ENCODE measurements around the gene AGPAT3. TPM values are rescaled to one million over a fixed set of nuclear protein-coding genes. Genes with fewer than 3 reads are reported as not detected.

Gene AGPAT3
- total RNA-seq, 2 donors from 2014 or later, result 21.2 to 109 TPM

GRCh38 chr21:44021064-44021463 is 156.0 kb downstream of the AGPAT3 start:
- H3K27ac Mint-ChIP-seq, result peak overlapping the region in 1 of 2 donors; percentile 31
- DNase-seq (ENCODE audit: low spot score in 2 of 2) (no peak), ATAC-seq (no peak)
- H3K36me3 Mint-ChIP-seq, result peaks cover 0 to 6% of the 10 kb centered on the region in 2 donors
- no peaks in the 10 kb centered on the region for H3K9me3 Mint-ChIP-seq

GRCh38 chr21:44024257-44024656 is 159.2 kb downstream of the AGPAT3 start:
- peaks cover 0 to 8% of the 10 kb centered on the region in 2 donors for H3K9me3 Mint-ChIP-seq

GRCh38 chr21:44024887-44025353 is 159.9 kb downstream of the AGPAT3 start:
- H3K9me3 Mint-ChIP-seq, result peaks cover 0 to 8% of the 10 kb centered on the region in 2 donors
- ATAC-seq, result peak in 1 of 2 donors; percentile 3
- peak overlapping the region; percentile 69 to 82 for H3K27ac Mint-ChIP-seq
- H3K36me3 Mint-ChIP-seq, result peaks cover 0 to 11% of the 10 kb centered on the region in 2 donors
- no peak for DNase-seq (ENCODE audit: low spot score in 2 of 2)

More at GRCh38 chr21:44024257-44024656, 159.2 kb downstream of the AGPAT3 start:
- Mint-ChIP-seq H3K27ac (peak overlapping the region in 1 of 2 donors; percentile 58), H3K36me3 (peaks cover 0 to 11% of the 10 kb centered on the region in 2 donors)
- ATAC-seq (peak; percentile 30 to 49), DNase-seq (ENCODE audit: low spot score in 2 of 2) (no peak)

- Mint-ChIP-seq H3K9me3 (peaks cover 0 to 8% of the 10 kb centered on the region in 2 donors), H3K27ac (peak overlapping the region in 1 of 2 donors; percentile 33), H3K36me3 (peaks cover 0 to 11% of the 10 kb centered on the region in 2 donors)
- DNase-seq (ENCODE audit: low spot score in 2 of 2) (no peak), ATAC-seq (no peak)
Observed at GRCh38 chr21:44027607-44028286, 162.7 kb downstream of the AGPAT3 start.

GRCh38 chr21:44028287-44028659 is 163.2 kb downstream of the AGPAT3 start:
- peak overlapping the region in 1 of 2 donors; percentile 33 for H3K27ac Mint-ChIP-seq
- no peak for ATAC-seq
- H3K36me3 Mint-ChIP-seq, result peaks cover 0 to 11% of the 10 kb centered on the region in 2 donors
- peaks cover 0 to 8% of the 10 kb centered on the region in 2 donors for H3K9me3 Mint-ChIP-seq
- no peak for DNase-seq (ENCODE audit: low spot score in 2 of 2)

GRCh38 chr21:44029460-44030087 is 164.6 kb downstream of the AGPAT3 start:
- ATAC-seq, result no peak
- Mint-ChIP-seq H3K9me3 (peaks cover 0 to 8% of the 10 kb centered on the region in 2 donors), H3K36me3 (peaks cover 5 to 11% of the 10 kb centered on the region in 2 donors), H3K27ac (no peak overlapping the region)
- no peak for DNase-seq (ENCODE audit: low spot score in 2 of 2)

GRCh38 chr21:44035244-44035643 is 170.2 kb downstream of the AGPAT3 start:
- H3K27ac Mint-ChIP-seq, result peak overlapping the region in 1 of 2 donors; percentile 86
- DNase-seq (ENCODE audit: low spot score in 2 of 2) (no peak), ATAC-seq (no peak)
- no peaks in the 10 kb centered on the region for H3K9me3 Mint-ChIP-seq
- H3K36me3 Mint-ChIP-seq, result peaks cover 4 to 10% of the 10 kb centered on the region in 2 donors

Other genes starting within 250 kb of the AGPAT3 start
- gene HSF2BP, start 205.7 kb upstream of the AGPAT3 start, total RNA-seq, result under 1 TPM; 0.57 to 0.78 TPM
- 10 to 100 TPM; 39.1 to 61.5 TPM for gene RRP1B, start 205.7 kb upstream of the AGPAT3 start, total RNA-seq
- 100 to 1,000 TPM in 1 of 2 donors, 10 to 100 TPM in 1; 70.3 to 121 TPM for gene PDXK, start 146.1 kb upstream of the AGPAT3 start, total RNA-seq
- gene CSTB, start 88.9 kb upstream of the AGPAT3 start, total RNA-seq, result 10 to 100 TPM; 19.8 to 36.7 TPM
- gene RRP1, start 75.6 kb upstream of the AGPAT3 start, total RNA-seq, result 10 to 100 TPM; 29.9 to 54.1 TPM
- 10 to 100 TPM; 49.2 to 59.5 TPM for gene TRAPPC10, start 147.1 kb downstream of the AGPAT3 start, total RNA-seq
- gene PWP2, start 242.2 kb downstream of the AGPAT3 start, total RNA-seq, result 10 to 100 TPM; 38.6 to 51.6 TPM